A549 (cell line): ENCODE results near the gene STAMBP.

Source experiments
- CHD2 ChIP-seq: fragments of 150-350 bp; IDR thresholded peaks from 2 replicates; pipeline ENCODE4 v1.6.1; 2014; ENCODE audit warnings: low read length; ENCODE audit not compliant: partially characterized antibody
- CTCF ChIP-seq: fragments of >200 bp; sonication (Bioruptor Twin); formaldehyde crosslinking; IDR thresholded peaks from 3 replicates; pipeline ENCODE4 v1.5.1; 2016
- JUN ChIP-seq, 2 experiments: fragments of >200 bp; sonication (Bioruptor Twin); formaldehyde crosslinking; IDR thresholded peaks; 2 replicates in 1 of 2; 3 replicates in 1 of 2; pipeline ENCODE4 v1.6.1; 2016 to 2017
- POLR2AphosphoS2 ChIP-seq: conservative IDR thresholded peaks from 2 replicates; pipeline ENCODE4 v1.6.1; 2012; ENCODE audit warnings: low read length, improper control_type of control experiment, inconsistent platforms
- ZSCAN20 ChIP-seq: fragments of 250-450 bp; sonication (Bioruptor Pico); IDR thresholded peaks from 2 replicates; pipeline ENCODE4 v1.8.0; 2022; ENCODE audit warnings: mild to moderate bottlenecking, moderate library complexity

- TF ChIP-seq CTCF (no peak), CHD2 (no peak), JUN (IDR thresholded peaks at IDR 0.05) (no peak), ZSCAN20 (no peak), POLR2AphosphoS2 (no peak)
Measured at GRCh38 chr2:73910873-73911547, 82.2 kb downstream of the STAMBP start.
